Measurements from ENCODE around the gene WDR89.
A peak's percentile ranks its signal among the peaks of the same experiment; 100 is the strongest.
"Not testable (repeated sequence)": the region's sequence is repeated elsewhere in the genome, so short reads cannot be mapped to it uniquely, and the experiment has no call there.

WDR89 gene, protein sequence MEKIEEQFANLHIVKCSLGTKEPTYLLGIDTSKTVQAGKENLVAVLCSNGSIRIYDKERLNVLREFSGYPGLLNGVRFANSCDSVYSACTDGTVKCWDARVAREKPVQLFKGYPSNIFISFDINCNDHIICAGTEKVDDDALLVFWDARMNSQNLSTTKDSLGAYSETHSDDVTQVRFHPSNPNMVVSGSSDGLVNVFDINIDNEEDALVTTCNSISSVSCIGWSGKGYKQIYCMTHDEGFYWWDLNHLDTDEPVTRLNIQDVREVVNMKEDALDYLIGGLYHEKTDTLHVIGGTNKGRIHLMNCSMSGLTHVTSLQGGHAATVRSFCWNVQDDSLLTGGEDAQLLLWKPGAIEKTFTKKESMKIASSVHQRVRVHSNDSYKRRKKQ

DNA sequence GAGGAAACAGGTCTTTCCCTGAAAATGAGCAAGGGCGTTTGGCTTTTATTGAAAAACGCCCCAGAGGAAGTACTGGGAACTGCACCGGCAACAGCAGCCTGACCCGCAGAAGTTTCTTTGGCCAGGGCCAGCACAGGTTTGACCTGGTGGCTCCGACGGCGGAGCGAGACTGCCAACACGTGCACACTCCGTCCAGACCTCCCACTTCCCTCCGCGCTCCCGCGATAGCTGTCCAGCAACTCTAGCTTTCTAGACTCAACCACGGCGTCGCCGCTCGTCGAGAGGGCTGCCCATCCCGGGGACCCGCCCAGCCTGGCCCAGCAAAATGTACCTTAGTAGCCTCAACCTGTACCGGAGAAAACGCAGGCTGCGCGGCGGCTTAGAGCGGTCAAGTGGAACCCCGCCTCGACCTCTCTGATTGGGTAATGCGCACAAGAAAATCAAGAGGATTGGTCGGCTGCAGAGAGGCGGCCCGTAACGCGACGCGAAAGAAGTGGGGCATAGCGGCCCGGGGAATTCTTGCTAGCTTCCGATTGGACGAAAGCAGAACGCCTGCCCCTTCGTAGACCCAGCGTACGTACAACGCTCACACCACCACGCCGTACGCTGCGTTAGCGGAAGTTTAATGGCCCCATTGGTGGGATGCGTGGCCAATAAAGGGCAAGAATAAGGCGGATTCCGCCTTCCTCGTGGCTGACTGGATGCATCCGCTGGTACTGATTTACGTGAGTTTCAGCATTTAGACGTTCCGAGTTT lies at the start of gene WDR89:
WDR89 (minus strand) TSS at position 399 of the 756 bp plus-strand sequence. CDS start 41,929 bp downstream, outside the sequence.
- DNase-seq: peak; percentile 100

DNA sequence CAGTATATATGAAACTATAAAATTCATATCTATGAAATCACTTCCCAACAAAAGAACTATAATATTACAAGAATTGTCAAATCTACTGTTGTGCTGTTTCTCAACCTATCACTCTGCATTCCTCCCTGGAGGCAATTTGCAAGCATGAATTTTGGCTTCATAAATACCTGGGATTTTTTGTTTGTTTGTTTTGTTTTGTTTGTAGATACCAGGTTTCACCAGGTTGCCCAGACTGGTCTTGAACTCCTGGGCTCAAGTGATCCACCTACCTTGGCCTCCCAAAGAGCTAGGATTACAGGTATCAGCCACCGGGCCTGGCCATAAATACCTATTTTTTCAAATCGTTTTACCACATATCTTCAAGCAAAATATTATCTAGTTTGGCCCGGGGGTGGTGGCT lies 47.5 kb upstream of the WDR89 start:
- no peak for DNase-seq

DNA sequence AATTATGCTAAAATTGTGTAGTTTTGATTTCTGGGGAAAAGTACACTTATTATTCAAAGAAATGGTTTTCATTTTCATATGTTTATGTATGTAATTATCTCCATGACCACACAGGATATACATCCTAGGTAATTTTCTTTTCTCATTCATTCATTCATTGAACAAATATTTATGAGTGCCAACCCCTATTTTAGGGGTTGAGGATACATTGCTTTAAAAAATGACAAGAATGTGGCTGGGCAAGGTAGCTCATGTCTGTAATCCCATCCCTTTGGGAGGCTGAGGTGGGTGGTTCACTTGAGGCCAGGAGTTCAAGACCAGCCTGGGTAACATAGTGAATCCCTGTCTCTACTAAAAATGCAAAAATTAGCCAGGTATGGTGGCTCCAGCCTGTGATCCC lies 45.3 kb upstream of the WDR89 start:
- DNase-seq: no peak

DNA sequence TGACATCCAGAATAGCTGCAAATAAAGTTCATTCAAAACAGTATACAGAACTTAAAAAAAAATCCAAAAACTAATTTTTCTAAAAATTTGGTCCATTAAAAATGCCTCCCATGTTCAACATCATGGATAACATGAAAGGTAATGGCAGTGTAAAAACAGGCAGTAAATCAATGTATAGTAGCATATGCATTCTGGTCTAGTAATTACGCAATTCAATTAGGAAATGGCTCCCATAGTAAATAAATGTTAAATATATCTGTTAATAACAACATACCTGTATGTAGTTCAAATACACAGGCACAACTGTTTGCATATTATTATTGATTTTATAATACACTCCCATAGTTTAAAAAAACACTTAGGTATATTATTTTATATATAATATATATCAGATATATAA lies 43.7 kb upstream of the WDR89 start:
- no peak for DNase-seq

DNA sequence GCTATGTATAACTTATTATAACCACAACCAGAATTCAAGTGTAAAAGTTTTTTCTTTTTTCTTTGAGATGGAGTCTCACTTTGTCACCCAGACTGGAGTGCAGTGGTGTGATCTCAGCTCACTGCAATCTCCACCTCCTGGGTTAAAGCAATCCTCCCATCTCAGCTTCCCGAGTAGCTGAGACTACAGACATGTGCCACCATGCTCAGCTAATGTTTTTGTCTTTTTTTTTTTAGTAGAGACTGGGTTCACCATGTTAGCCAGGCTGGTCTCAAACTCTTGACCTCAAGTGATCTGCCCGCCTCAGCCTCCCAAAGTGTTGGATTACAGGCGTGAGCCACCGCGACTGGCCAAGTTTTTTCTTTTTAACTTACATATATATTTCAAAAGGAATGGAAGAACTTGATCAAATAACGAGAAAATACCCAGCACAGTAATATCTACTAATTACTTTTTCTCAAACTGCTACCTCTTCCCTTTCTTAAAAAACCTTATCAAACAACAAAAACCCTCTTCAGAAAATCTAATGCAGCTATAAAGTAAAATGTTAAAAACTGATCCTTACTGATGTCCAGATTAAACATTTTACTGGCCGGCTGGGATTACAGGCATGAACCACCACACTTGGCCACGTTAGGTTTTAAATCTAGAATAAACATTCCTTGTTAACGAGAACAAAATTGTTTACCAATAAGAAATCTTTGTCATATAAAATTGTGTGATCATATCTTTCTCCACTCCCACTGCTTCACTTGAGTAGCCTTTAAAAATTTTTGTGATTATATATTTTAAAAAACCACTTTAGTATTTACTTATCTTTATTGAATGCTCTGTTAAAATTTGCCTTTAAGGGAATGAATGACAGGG lies 41.3 kb upstream of the WDR89 start:
- DNase-seq: no peak

DNA sequence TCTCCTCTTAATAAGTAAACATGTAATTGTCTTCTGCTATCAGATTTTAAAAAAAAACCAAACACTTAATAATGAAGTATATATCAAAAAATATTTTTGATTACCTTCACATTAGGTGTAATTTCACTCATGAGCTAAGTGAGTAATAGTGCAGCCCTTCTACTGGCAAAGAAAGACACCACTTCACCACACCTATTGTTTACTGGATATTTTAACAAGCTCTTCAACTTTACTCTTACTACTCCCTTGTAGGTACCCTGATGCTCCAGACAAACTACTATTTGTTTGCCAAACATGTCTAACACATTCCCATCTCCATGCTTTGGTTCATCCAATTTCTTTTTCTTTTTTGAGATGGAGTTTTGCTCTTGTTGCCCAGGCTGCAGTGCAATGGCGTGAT lies 36.9 kb upstream of the WDR89 start:
- DNase-seq: no peak

DNA sequence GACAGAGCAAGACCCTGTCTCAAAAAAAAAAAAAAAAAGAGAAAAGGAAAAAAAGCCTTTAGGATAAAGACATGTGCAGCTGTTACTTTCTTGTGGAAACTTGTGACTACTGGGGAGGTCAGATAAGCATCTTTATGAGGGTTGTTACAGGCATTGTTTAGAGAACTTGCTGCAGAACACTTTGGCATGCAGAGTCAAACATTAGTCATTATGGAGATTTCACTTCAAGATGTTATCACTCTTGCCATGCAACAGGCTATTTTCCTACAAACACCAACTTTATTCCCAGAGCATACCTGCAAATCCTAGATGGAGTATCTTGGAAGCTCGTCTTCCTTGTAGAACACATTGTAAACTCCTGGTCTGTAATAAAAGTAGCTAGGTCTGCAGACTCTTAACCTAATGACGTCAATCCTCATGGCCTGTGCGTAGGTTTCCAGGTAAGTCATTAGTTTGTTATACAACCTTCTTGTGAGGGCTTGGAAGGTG lies 36.3 kb upstream of the WDR89 start:
- no peak for DNase-seq

DNA sequence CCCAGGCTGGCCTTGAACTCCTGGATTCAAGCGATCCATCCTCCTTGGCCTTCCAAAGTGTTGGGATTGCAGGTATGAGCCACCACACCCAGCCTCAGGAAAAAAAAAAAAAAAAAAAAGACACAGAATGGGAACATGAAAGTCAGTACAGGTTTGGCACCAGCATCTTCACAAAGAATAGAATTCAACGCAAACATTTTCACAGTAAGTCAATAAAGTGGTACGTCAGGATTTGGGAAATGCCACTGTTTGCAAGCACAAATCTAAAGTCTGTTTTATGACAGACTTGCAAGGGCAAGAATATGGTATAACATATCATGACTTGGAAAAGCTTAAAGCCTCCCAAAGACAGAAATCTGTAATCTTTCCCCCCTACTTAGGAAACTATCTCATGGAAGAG lies 34.9 kb upstream of the WDR89 start:
- no peak for DNase-seq

DNA sequence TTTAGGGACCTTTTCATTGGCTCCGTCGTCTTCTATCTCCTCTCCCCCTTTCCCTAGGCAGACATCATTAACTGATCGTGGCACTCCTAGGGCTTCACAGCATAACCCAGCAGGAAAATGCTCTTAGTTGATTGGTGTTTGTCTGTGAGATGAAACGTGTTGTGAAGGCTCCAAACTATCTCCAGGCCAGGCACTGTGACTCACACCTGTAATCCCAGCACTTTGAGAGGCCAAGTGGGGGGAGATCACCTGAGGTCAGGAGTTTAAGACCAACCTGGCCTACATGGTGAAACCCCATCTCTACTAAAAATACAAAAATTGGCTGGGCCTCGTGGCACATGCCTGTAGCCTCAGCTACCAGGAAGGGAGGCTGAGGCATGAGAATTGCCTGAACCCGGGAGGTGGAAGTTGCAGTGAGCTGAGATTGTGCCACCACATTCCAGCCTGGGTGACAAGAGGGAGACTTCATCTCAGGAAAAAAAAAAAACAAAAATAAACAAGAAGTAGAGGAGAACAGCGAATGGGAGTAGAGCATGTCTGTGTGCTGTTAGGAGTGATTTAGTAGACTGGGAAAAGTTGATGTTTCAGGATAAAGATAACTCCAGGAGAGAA lies 32.3 kb upstream of the WDR89 start:
- no peak for DNase-seq

DNA sequence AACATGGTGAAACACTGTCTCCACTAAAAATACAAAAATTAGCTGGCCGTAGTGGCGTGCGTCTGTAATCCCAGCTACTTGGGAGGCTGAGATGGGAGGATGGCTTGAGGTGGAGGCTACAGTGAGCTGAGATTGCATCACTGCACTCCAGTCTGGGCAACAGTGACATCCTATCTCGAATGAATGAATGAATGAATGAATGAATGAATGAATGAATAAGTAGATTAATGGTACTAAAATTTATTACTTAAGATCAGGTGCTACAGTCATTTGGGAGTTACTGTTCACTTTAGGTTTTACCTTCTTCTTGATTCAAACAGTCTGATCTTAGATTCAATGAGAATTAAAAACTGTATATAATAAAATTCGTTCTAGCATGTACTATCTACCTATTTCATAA lies 31.6 kb upstream of the WDR89 start:
- no peak for DNase-seq

DNA sequence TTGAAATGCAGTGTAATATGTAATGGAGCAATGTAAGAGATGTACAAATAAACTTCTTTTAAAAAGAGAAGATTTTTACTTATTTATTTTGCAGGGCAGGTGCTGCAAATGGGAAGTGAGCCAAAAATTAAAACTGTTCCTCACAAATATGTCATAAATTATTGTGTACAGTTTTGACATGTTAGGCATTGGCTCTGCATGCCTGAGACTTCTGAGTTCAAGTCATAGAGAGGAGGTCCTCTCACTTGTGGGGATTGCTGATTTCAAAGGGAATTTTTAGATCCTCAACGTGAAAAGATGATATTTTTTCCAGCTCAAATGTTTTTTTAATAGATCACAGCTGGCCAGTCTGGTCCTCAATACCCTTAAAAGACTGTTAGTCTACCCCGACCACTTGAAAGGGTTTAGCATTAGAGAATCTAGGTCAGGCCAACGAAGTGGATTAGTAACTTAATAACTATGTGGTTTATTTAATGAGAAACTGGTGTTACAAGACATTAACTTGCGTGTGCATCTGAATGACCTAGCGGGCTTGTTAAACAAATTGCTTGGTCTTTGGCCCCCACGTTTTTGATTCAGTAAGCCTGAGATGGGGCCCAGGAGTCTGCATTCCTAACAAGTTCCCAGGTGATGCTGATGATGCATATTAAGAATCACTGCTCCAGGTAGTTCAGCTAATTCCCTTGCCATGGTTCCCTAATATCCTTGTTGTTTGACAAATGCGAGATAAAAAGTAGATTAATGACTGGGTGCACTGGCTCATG lies 30.9 kb upstream of the WDR89 start:
- no peak for DNase-seq

DNA sequence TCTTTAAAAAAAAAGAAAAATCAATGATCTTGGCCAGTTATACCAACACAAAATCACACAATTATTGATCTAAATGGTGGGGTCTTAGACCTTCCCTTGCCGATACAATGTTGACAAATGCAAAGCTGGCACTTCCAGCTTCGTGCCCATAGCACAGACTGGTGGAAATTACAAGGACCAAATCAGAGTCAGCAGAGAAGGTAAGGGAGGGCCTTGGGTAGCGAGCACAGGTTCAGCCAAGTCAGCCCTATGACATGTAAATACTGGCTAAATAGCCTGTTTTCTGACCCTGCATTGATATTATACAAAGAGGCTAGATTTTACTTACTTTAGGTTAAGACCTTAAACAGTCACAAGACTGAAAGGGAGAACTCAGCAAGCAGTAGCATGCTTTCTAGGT lies 30.3 kb upstream of the WDR89 start:
- DNase-seq: no peak

DNA sequence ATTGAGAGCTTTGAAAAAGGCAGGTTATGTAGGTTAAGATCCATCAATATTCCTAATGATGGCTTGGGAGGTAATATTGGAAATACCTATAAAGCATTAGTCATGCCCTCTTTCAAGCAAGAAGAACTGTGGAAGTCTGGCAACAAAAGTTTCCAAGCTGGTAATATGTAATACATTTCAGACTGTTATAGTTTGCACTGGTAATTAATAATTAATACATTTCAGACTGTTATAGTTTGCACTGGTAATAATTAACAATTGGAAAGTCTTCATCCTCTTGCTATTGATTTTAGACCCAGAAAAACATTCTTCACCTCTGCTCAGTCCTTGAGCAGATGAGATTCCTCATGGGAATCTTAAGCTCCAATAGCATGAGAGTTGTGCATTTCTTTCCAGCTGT lies 29.0 kb upstream of the WDR89 start:
- no peak for DNase-seq

DNA sequence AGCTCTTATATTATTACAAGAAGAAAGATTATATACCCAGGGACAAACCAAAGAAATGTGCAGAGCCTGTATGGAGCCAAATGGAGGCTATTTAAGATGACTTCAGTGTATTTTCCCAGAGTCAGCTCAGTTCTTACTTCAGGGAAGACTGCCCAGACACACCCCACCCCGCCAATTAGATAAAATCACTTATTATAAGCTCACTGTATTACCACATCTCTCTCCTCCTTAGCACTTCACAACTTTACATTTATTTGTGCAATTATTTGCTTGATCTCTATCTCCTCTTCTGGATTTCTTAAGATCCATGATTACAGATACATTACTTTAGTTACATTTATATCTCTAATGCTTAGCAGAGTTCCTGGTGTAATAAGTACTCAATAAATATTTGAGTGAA lies 24.7 kb upstream of the WDR89 start:
- DNase-seq: no peak

DNA sequence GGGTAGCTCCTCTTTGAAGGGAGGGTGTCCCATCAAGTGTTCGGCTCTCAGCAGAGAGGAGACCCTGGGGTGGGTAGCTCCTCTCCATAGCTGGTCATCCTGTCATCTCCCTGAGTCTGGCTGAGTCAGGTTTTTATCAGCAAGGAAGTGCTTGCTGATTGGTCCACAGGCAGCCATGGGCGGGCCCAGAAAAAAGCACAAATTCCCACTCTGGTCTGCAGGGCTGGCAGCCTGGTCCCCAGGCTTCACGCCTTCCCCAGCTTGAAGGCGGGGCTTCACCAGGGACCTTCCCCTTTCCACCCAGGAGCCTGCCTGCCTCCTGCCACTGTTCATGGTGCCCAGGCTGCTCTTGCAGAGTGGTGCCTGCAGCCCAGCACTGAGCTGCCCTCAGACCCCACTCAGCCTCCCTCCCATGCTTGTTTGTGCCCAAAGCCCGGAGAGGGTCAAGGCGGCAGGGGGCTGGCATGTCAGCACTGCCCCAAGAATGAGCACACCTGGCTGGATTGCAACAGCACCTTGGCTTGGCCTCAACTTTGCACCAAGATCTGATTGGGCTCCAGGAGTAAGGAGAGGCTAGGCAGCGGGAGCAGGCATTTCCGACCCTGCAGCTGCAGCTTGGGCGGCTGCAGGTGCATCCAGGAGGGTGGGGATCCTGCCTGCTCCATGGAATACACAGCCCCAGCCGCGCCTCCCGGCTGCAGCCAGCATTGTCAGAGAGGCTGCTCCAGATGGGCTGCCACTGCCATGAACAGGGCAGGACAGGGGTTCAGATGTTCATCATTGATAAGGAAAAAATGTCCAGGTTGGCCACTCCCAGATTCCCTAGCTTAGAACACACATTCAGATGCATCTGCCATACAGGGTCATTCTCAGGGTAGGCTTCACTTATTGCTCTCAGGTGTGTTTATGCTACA lies 22.0 kb upstream of the WDR89 start:
- no peak for DNase-seq

DNA sequence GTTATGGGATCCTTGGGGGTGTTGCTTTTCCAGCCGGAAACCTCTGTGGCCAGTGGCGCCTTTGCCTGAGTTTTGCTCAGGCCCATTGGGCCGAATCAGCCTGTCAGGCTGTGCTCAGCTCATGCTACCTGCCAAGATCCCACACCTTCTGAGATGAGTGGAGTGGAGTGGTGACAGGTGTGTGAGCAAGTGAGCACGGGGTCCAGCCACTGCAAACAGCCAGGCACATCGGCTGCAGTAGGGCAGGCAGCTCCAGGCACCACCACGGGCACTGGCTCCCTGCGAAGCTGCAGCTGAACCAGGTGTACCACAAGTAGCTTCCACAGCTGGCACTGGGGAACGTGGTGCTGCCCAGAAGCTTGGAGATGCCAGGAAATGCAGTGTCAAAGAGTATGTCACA lies 21.1 kb upstream of the WDR89 start:
- DNase-seq: no peak

DNA sequence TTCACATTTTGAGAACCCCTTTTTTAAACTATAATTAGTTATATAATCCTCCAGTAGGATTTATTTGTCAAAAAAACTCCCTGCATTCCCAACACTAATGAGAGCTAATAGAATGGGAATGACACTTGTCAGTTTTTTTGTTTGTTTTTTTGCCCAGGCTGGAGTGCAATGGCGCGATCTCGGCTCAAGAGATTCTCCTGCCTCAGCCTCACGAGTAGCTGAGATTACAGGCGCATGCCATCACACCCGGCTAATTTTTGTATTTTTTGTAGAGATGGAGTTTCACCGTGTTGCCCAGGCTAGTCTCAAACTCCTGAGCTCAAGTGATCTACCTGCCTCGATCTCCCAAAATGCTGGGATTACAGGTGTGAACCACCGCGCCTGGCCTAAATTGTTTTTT lies 20.2 kb upstream of the WDR89 start:
- DNase-seq: not testable (repeated sequence)

DNA sequence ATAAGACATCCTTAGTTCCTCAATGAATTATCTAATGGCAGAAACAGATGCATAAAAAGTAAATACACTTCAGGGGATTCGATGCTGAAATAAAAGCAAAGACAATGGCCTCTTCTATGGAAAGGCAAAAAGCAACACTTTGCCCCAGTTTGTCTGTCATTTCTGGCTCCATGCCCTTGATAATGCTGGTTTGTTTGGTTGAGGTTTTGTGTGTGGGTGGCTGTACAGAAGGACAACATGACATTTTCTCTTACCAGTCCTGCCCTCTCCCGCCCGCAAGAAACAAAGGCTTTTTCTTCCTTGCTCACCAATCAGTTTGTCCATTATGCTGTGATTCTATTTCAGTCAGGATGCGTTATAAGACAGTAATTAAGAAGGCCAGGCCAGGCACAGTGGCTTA lies 18.1 kb upstream of the WDR89 start:
- DNase-seq: no peak

DNA sequence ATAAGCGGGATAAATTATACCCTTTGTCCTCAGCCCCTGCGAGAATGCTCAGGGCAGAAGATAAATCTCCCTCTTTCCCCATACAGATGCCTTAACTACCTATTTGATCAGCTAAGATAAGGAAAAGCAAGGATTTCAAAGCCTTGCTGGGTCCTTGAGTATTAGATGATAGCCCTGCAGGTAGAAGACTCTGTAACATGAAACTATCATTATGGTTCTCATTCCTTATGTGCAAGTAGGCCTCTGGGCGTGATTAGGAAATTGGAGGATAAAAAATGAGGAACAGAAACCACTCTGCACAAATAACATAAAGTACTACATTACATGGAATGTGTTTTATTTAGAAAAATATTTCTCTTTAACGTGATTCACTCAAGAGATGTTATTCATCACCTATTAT lies 14.5 kb upstream of the WDR89 start:
- DNase-seq: no peak

DNA sequence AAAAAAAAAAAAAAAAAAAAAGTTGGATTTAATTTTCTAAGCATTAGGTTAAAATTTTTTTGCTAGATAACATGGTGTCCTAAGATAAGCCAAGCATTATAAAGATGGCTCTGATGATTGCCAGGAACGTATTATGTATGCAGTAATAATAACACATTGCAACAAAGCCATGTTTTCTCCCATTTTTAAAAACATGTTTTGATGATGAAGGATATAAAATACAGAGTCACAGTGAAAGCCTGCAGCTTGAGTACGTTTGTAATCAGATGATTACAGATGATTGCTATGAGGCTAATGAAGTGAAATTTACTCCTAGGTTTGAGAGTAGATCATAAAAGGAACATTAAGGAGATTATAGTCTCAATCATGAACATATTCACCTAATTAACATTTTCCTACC lies 13.3 kb upstream of the WDR89 start:
- DNase-seq: no peak

DNA sequence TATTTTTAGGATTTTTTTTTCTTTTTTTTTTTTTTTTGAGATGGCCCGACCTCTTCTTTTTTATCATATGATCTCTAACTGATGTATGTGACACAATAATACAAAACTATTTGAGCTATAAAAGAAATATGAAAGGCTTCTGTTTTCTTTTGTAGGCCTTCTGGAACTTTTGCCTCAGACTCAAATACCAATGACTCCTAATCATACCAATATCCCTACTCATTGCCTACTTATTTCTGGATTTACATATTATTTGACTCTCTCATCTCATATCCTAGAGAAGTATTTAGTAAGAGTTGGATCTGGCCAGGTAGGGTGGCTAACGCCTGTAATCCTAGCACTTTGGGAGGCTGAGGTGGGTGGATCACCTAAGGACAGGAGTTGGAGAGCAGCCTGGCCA lies 12.7 kb upstream of the WDR89 start:
- no peak for DNase-seq
